ENCODE results near the gene GALNT18.

DNA sequence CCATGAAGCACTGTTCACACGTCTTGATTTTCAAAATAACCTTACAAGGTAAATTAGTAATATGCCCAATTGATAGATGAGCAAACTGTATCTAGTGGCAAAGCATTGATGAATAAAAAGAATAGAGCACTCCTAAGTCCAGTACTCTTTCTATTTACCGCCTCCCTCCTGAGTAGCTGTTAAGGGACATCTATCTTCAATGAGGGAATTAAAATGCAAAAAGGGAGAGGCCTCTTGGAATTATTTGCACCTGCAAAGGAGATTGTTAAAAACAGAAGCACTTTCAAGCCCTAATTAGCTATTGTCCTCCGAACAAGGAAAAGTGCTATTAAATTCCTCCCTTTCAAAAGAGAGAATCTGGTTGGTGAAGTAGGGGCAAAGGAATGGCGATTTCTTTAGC lies 6.8 kb upstream of the GALNT18 start:
- TF ChIP-seq, protein P1, sequence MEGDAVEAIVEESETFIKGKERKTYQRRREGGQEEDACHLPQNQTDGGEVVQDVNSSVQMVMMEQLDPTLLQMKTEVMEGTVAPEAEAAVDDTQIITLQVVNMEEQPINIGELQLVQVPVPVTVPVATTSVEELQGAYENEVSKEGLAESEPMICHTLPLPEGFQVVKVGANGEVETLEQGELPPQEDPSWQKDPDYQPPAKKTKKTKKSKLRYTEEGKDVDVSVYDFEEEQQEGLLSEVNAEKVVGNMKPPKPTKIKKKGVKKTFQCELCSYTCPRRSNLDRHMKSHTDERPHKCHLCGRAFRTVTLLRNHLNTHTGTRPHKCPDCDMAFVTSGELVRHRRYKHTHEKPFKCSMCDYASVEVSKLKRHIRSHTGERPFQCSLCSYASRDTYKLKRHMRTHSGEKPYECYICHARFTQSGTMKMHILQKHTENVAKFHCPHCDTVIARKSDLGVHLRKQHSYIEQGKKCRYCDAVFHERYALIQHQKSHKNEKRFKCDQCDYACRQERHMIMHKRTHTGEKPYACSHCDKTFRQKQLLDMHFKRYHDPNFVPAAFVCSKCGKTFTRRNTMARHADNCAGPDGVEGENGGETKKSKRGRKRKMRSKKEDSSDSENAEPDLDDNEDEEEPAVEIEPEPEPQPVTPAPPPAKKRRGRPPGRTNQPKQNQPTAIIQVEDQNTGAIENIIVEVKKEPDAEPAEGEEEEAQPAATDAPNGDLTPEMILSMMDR (IDR thresholded peaks at IDR 0.05) = no peak
- TF ChIP-seq POLR2A (IDR thresholded peaks at IDR 0.05) = no peak
